NCI-H2227 treated with DMSO at 0.1 percent for 48 hours (cell line): Measurements from ENCODE around the gene RIF1.
"Not testable (repeated sequence)": the region's sequence is repeated elsewhere in the genome, so short reads cannot be mapped to it uniquely, and the experiment has no call there.

Experiments
- DNase-seq: peaks from one replicate; lab custom pipeline; 2025; lab: John Stamatoyannopoulos, UW

Gene RIF1

GRCh38 chr2:151409601-151410484, at the start of gene RIF1:
TSS of gene RIF1 (plus strand) at chr2:151409902. CDS start at chr2:151410424, 522 bp downstream.
- DNase-seq: peak; percentile 99

- DNase-seq: no peak
These were observed 47.9 kb upstream of the RIF1 start for GRCh38 chr2:151361674-151362370.

- DNase-seq: no peak
These were observed 46.0 kb upstream of the RIF1 start for GRCh38 chr2:151363709-151364108.

- no peak for DNase-seq
These were observed 42.1 kb upstream of the RIF1 start for GRCh38 chr2:151367571-151367970.

- no peak for DNase-seq
These were observed 35.3 kb upstream of the RIF1 start for GRCh38 chr2:151374436-151374835.

- no peak for DNase-seq
These were observed 30.5 kb upstream of the RIF1 start for GRCh38 chr2:151379169-151379568.

GRCh38 chr2:151380580-151381235, 29.0 kb upstream of the RIF1 start:
- DNase-seq: no peak

- DNase-seq: no peak
These were observed 28.4 kb upstream of the RIF1 start for GRCh38 chr2:151381266-151381665.

- DNase-seq: no peak
These were observed 21.7 kb upstream of the RIF1 start for GRCh38 chr2:151388011-151388410.

- no peak for DNase-seq
These were observed 18.3 kb upstream of the RIF1 start for GRCh38 chr2:151391436-151391835.

GRCh38 chr2:151394509-151394908, 15.2 kb upstream of the RIF1 start:
- no peak for DNase-seq

- no peak for DNase-seq
These were observed 14.0 kb upstream of the RIF1 start for GRCh38 chr2:151395509-151396374.

- DNase-seq: no peak
These were observed 9.7 kb upstream of the RIF1 start for GRCh38 chr2:151399981-151400380.

GRCh38 chr2:151401149-151401548, 8.6 kb upstream of the RIF1 start:
- DNase-seq: no peak

GRCh38 chr2:151403914-151404313, 5.8 kb upstream of the RIF1 start:
- no peak for DNase-seq

- DNase-seq: no peak
These were observed 4.3 kb upstream of the RIF1 start for GRCh38 chr2:151405376-151405775.

GRCh38 chr2:151407281-151407680, 2.4 kb upstream of the RIF1 start:
- no peak for DNase-seq

- DNase-seq: no peak
These were observed 708 bp upstream of the RIF1 start for GRCh38 chr2:151408788-151409600.

GRCh38 chr2:151410485-151410834, 758 bp downstream of the RIF1 start:
- peak; percentile 42 for DNase-seq

GRCh38 chr2:151417650-151418049, 7.9 kb downstream of the RIF1 start:
- no peak for DNase-seq

GRCh38 chr2:151421681-151422080, 12.0 kb downstream of the RIF1 start:
- not testable (repeated sequence) for DNase-seq
